Adipose tissue (tissue), 3 donors: Measurements from ENCODE around the gene STARD13. TPM values are rescaled to one million over a fixed set of nuclear protein-coding genes. Genes with fewer than 3 reads are reported as not detected.

Experiments used
- H3K27ac ChIP-seq: one replicate; pipeline ENCODE4 v1.5.1; 2013; ENCODE audit warnings: low read depth, low read length
- WGBS, 3 donors: extraction: QIAGEN DNeasy Blood & Tissue Kit; methylation state at CpG; one replicate each; pipeline ENCODE4 v1.1.7; 2013; 5-methylcytosine and 5-hydroxymethylcytosine counted together
- polyA plus RNA-seq, 3 donors: library from polyadenylated mRNA; stranded (reverse); fragments of 200-250 nt; gene quantifications; one replicate each; pipeline ENCODE4 v1.2.3, GENCODE V29; 2013
- donor health status: healthy with polysubstance abuse.
- donor health status: Bipolar disorder and iron deficiency.
- donor health status: healthy.

STARD13 gene
- polyA plus RNA-seq, 3 donors = 5.4 to 17.0 (median 13.3) TPM

GRCh38 chr13:33280923-33281322 is 4.6 kb downstream of the STARD13 start:
- 90 to 97% (median 95%) methylated on average over 5 of the region's 5 CpGs for WGBS, 3 donors
- no peak overlapping the region for H3K27ac ChIP-seq

GRCh38 chr13:33280279-33280905 is 5.2 kb downstream of the STARD13 start:
- no peak overlapping the region for H3K27ac ChIP-seq
- WGBS, 3 donors = 71 to 86% (median 84%) methylated on average over 3 of the region's 3 CpGs

- WGBS, 3 donors = 4 to 34% (median 27%) methylated on average over 2 of the region's 2 CpGs
- H3K27ac ChIP-seq = no peak overlapping the region
Measured at GRCh38 chr13:33279414-33280278, 5.9 kb downstream of the STARD13 start.

GRCh38 chr13:33278913-33279312 is 6.6 kb downstream of the STARD13 start:
- no peak overlapping the region for H3K27ac ChIP-seq
- 0 to 2% (median 0%) methylated on average over 1 of the region's 1 CpG for WGBS, 3 donors

GRCh38 chr13:33277946-33278345 is 7.6 kb downstream of the STARD13 start:
- WGBS, 3 donors = 61 to 91% (median 68%) methylated on average over 1 of the region's 1 CpG
- H3K27ac ChIP-seq = no peak overlapping the region

- WGBS, 3 donors = 81 to 88% (median 82%) methylated on average over 4 of the region's 4 CpGs
- no peak overlapping the region for H3K27ac ChIP-seq
Measured at GRCh38 chr13:33277037-33277740, 8.4 kb downstream of the STARD13 start.

- whole genome bisulfite sequencing, 3 donors = 24 to 65% (median 43%) methylated on average over 3 of the region's 3 CpGs
- no peak overlapping the region for H3K27ac ChIP-seq
Measured at GRCh38 chr13:33276570-33276969, 9.0 kb downstream of the STARD13 start.

GRCh38 chr13:33275916-33276315 is 9.6 kb downstream of the STARD13 start:
- 69 to 81% (median 72%) methylated on average over 3 of the region's 3 CpGs for WGBS, 3 donors
- no peak overlapping the region for H3K27ac ChIP-seq

- no peak overlapping the region for H3K27ac ChIP-seq
- WGBS, 3 donors = 91 to 94% (median 94%) methylated on average over 4 of the region's 4 CpGs
Measured at GRCh38 chr13:33274264-33274663, 11.3 kb downstream of the STARD13 start.

- H3K27ac ChIP-seq = no peak overlapping the region
- 31 to 84% (median 72%) methylated on average over 7 of the region's 7 CpGs for WGBS, 3 donors
Measured at GRCh38 chr13:33272531-33273124, 12.9 kb downstream of the STARD13 start.

- 26 to 84% (median 84%) methylated on average over 4 of the region's 4 CpGs for WGBS, 3 donors
- H3K27ac ChIP-seq = no peak overlapping the region
Measured at GRCh38 chr13:33271759-33272158, 13.8 kb downstream of the STARD13 start.

- 60 to 76% (median 61%) methylated on average over 3 of the region's 3 CpGs for WGBS, 3 donors
- H3K27ac ChIP-seq = no peak overlapping the region
Measured at GRCh38 chr13:33270895-33271538, 14.5 kb downstream of the STARD13 start.

GRCh38 chr13:33265607-33266006 is 19.9 kb downstream of the STARD13 start:
- H3K27ac ChIP-seq = no peak overlapping the region
- WGBS, 3 donors = 88 to 94% (median 93%) methylated on average over 2 of the region's 2 CpGs

GRCh38 chr13:33265133-33265532 is 20.4 kb downstream of the STARD13 start:
- H3K27ac ChIP-seq = no peak overlapping the region

GRCh38 chr13:33264620-33264978 is 21.0 kb downstream of the STARD13 start:
- 72 to 90% (median 83%) methylated on average over 4 of the region's 4 CpGs for WGBS, 3 donors
- no peak overlapping the region for H3K27ac ChIP-seq

GRCh38 chr13:33263976-33264619 is 21.5 kb downstream of the STARD13 start:
- 92 to 96% (median 92%) methylated on average over 5 of the region's 5 CpGs for WGBS, 3 donors
- H3K27ac ChIP-seq = no peak overlapping the region

- H3K27ac ChIP-seq = no peak overlapping the region
- WGBS, 3 donors = 77 to 92% (median 92%) methylated on average over 5 of the region's 5 CpGs
Measured at GRCh38 chr13:33263484-33263883, 22.1 kb downstream of the STARD13 start.

GRCh38 chr13:33262997-33263396 is 22.6 kb downstream of the STARD13 start:
- WGBS, 3 donors = 47 to 92% (median 55%) methylated on average over 2 of the region's 2 CpGs
- peak overlapping the region; percentile 32 for H3K27ac ChIP-seq
